Omental fat pad (tissue), 4 donors: Measurements from ENCODE around the gene TUBB4B. TPM values are rescaled to one million over a fixed set of nuclear protein-coding genes. Genes with fewer than 3 reads are reported as not detected.

Source experiments
- ATAC-seq: fragments of 150-250 bp; one replicate; pipeline ENCODE4 v1.9.1; 2016; ENCODE audit warnings: mild to moderate bottlenecking, moderate library complexity; ENCODE audit not compliant: low FRiP score
- DNase-seq: peaks from one replicate; pipeline ENCODE4 v3.0.0-alpha.2; 2019; ENCODE audit warnings: low spot score
- CTCF ChIP-seq, 3 donors: fragments of 450-650 bp; IDR thresholded peaks; one replicate each; pipeline ENCODE4 v1.5.1; 2016 to 2017; ENCODE audit warnings: antibody characterized with exemption in 3 of 3, mild to moderate bottlenecking in 3 of 3, moderate library complexity in 2 of 3
- total RNA-seq, 4 donors: library from RNA; depleted of rRNA; stranded (reverse); fragments of >200 nt; gene quantifications; one replicate each; pipeline ENCODE4 v1.1.0, GENCODE V29; 2016

Gene TUBB4B
- total RNA-seq, 4 donors from 2014 or later: 197 to 452 (median 288) TPM

DNA sequence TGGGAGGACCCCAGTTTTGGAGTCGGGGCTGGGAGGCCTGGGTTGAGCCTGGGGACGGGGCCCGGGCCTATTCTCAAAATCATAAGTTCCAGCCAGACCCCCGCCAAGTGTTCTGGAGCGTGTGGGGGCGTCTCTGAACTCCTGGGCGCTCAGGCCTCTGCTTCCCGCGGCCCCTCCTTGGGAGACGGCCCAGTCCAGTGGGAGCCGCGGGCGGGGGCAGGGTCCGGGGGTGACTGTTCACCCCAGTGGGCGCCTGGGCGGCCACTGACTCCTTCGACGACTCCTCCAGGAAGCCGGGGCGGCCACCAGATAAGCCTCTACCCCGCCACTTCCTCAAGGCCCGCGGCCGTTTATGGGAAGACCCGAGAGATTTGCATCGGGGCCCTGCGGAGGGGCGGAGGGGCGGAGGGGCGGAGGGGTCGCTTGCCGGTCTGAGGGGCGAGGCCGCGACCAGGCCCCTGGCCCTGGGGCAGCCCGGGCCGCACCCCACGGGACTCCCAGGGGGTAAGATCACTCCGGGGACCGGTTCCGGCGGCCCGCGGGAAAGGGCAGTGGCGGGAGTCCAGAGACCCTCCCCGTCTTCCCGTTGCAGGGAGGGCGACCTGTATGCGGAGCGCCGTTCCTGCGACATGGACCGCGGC lies 37.1 kb downstream of the TUBB4B start:
- DNase-seq: no peak
- no peak for TF ChIP-seq CTCF (IDR thresholded peaks at IDR 0.05)
- peak; percentile 10 for ATAC-seq

GRCh38 chr9:137278721-137279711 lies 37.9 kb downstream of the TUBB4B start:
- ATAC-seq (no peak), DNase-seq (no peak)
- TF ChIP-seq CTCF (IDR thresholded peaks at IDR 0.05): no peak

GRCh38 chr9:137279741-137280473 lies 38.8 kb downstream of the TUBB4B start:
- DNase-seq (no peak), ATAC-seq (no peak)
- TF ChIP-seq CTCF (IDR thresholded peaks at IDR 0.05): no peak

DNA sequence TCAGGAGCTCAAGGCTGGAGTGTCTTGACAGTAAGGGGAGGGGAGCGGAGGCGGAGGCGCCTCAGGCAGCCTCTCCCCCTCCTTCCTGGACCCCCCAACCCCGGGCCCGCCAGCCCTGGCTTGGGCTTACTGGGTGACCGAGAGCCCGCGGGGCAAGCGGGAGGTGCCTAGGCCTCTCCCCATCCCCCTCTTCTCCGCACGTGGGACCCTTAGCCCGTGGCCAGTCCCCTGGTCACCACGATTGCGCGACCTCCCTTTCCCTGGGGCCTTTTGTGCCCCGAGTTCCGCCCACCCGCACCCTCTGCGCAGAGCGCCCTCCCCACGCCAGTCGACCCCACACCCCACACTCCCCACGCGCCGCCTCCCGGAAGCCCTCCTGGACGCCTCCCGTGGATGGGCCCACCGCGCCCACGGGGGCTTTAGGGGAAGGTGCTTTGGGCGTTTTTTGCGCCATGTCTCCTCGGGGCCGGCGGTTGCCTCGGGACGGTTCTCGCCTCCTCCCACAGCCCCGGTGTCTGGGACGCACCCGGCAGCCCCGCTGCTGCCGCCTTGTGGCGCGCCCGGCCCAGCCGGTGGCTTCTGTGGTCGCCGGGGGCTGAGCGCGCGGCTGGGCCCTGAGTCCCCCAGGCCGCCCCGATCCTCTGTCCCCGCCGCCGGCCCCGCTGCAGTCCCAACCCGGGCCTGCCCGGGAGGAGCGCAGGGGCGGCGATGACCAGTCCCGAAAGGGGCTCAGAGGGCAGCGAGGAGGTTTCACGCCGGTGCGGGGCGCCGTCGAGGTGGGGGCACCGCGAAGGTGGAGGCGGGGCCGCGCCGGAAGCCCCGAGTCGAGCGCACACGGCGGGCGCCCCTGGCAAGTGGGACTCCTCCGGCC lies 39.6 kb downstream of the TUBB4B start:
- DNase-seq: no peak
- no peak for ATAC-seq
- no peak for TF ChIP-seq CTCF (IDR thresholded peaks at IDR 0.05)

DNA sequence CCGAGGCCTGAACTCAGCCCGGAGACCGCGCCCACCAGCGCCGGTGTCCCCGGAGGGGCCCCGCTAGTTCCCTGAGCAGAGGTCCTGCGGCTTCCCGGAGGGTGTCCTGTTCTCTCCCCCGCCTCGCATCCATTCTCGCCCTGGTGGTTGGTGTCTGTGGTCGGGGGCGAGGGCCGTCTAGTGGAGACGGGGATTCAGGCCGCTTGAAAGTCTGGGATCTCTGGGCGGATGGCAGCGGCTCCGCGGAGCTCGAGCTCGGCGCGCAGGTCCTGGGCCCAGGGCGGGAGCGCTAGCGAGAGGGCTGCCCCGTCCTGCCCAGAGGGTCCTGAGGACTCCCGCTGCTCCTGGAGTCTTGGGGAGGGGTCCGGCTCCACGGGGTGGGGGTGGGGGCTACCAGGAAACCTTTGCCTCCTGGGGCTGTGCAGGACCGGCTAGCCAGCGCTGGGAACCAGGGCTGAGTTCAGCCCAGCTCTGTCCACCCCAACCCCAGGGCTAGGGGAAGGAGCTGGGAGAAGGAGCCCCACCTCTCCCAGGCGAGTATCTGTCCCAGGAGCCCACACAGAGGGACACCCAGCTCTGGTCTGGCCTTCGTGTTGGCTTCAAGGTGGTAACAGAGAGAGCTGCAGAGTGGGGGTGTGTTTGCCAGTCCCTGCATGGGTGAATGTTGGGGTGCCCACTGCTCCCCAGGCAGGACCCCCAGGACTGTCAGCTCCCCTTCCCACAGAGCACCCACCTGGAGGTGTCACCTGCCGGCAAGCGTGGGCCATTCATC lies 40.4 kb downstream of the TUBB4B start:
- DNase-seq (no peak), ATAC-seq (no peak)
- TF ChIP-seq CTCF (IDR thresholded peaks at IDR 0.05): no peak
